Measurements from ENCODE around the gene CCNL1. TPM values are rescaled to one million over a fixed set of nuclear protein-coding genes. Genes with fewer than 3 reads are reported as not detected.
"Not testable (repeated sequence)": the region's sequence is repeated elsewhere in the genome, so short reads cannot be mapped to it uniquely, and the experiment has no call there.

The CCNL1 gene
- 100 to 1,000 TPM in 1 of 2 donors, 10 to 100 TPM in 1; 84.5 to 125 TPM for total RNA-seq
- long read RNA-seq, donor 1, partial matches to known transcripts = 3 of 9 reads
- long read RNA-seq, donor 1, other reads (novel, unspliced or antisense) = 5 of 9 reads
- long read RNA-seq, donor 2, transcript CCNL1-202 (11 exons, 2,388 nt) = major isoform, 5 of 26 reads
- long read RNA-seq, donor 2, partial matches to known transcripts = 11 of 26 reads
- long read RNA-seq, donor 2, other reads (novel, unspliced or antisense) = 10 of 26 reads

GRCh38 chr3:157159762-157160657, at the start of gene CCNL1:
Gene CCNL1, minus strand, starts transcription at chr3:157160147. Its CDS starts 53 bp downstream, at chr3:157160094.
- peak; percentile 99 for DNase-seq (ENCODE audit: low spot score)
- intact Hi-C loops (cut with DNase I) = loop anchor here in 1 of 2 donors (2.0 kb wide), 1 partner anchor 15 kb away; no protein-coding TSS in a partner anchor

GRCh38 chr3:157204880-157205279, 44.9 kb upstream of the CCNL1 start:
- DNase-seq (ENCODE audit: low spot score) = no peak
- intact Hi-C loops (cut with DNase I) = loop anchor here (5.0 to 10.0 kb wide), 2 partner anchors 287 to 290 kb away; no protein-coding TSS in a partner anchor

- intact Hi-C loops (cut with DNase I) = loop anchor here (5.0 to 10.0 kb wide), 2 partner anchors 288 to 290 kb away; no protein-coding TSS in a partner anchor
- no peak for DNase-seq (ENCODE audit: low spot score)
Measured at GRCh38 chr3:157204431-157204830, 44.5 kb upstream of the CCNL1 start.

- intact Hi-C loops (cut with DNase I) = loop anchor here (5.0 to 10.0 kb wide), 2 partner anchors 291 to 293 kb away; no protein-coding TSS in a partner anchor
- DNase-seq (ENCODE audit: low spot score) = no peak
Measured at GRCh38 chr3:157201648-157202278, 41.8 kb upstream of the CCNL1 start.

- intact Hi-C loops (cut with DNase I) = loop anchor here (5.0 to 10.0 kb wide), 2 partner anchors 292 to 295 kb away; no protein-coding TSS in a partner anchor
Measured at GRCh38 chr3:157199841-157200240, 39.9 kb upstream of the CCNL1 start.

GRCh38 chr3:157195965-157196364, 36.0 kb upstream of the CCNL1 start:
- no peak for DNase-seq (ENCODE audit: low spot score)
- intact Hi-C loops (cut with DNase I) = no loop called here

More at GRCh38 chr3:157199841-157200240, 39.9 kb upstream of the CCNL1 start:
- no peak for DNase-seq (ENCODE audit: low spot score)

- DNase-seq (ENCODE audit: low spot score); intact Hi-C loops (cut with DNase I): not testable (repeated sequence)
Measured at GRCh38 chr3:157191149-157191548, 31.2 kb upstream of the CCNL1 start.

GRCh38 chr3:157190380-157190872, 30.5 kb upstream of the CCNL1 start:
- intact Hi-C loops (cut with DNase I) = no loop called here
- DNase-seq (ENCODE audit: low spot score) = no peak

- no peak for DNase-seq (ENCODE audit: low spot score)
- intact Hi-C loops (cut with DNase I) = no loop called here
Measured at GRCh38 chr3:157188391-157188790, 28.4 kb upstream of the CCNL1 start.

GRCh38 chr3:157182879-157183278, 22.9 kb upstream of the CCNL1 start:
- no peak for DNase-seq (ENCODE audit: low spot score)
- intact Hi-C loops (cut with DNase I) = no loop called here

- intact Hi-C loops (cut with DNase I) = no loop called here
- no peak for DNase-seq (ENCODE audit: low spot score)
Measured at GRCh38 chr3:157180262-157180661, 20.3 kb upstream of the CCNL1 start.

GRCh38 chr3:157179365-157179803, 19.4 kb upstream of the CCNL1 start:
- DNase-seq (ENCODE audit: low spot score) = no peak
- intact Hi-C loops (cut with DNase I) = no loop called here

- intact Hi-C loops (cut with DNase I); DNase-seq (ENCODE audit: low spot score): not testable (repeated sequence)
Measured at GRCh38 chr3:157178503-157179364, 18.8 kb upstream of the CCNL1 start.

- DNase-seq (ENCODE audit: low spot score); intact Hi-C loops (cut with DNase I): not testable (repeated sequence)
Measured at GRCh38 chr3:157177801-157178453, 18.0 kb upstream of the CCNL1 start.

GRCh38 chr3:157176934-157177333, 17.0 kb upstream of the CCNL1 start:
- intact Hi-C loops (cut with DNase I) = no loop called here

GRCh38 chr3:157175691-157176507, 16.0 kb upstream of the CCNL1 start:
- intact Hi-C loops (cut with DNase I) = loop anchor here in 1 of 2 donors (2.0 kb wide), 1 partner anchor 15 kb away; the partner anchor contains the start of gene CCNL1
- peak; percentile 81 for DNase-seq (ENCODE audit: low spot score)

More at GRCh38 chr3:157176934-157177333, 17.0 kb upstream of the CCNL1 start:
- DNase-seq (ENCODE audit: low spot score) = no peak
